DMS153 (cell line): ENCODE results near the gene MED13L.
"Not testable (repeated sequence)": the region's sequence is repeated elsewhere in the genome, so short reads cannot be mapped to it uniquely, and the experiment has no call there.

Experiments used
- DNase-seq: peaks from one replicate; lab custom pipeline; 2025; lab: John Stamatoyannopoulos, UW

The MED13L gene

DNA sequence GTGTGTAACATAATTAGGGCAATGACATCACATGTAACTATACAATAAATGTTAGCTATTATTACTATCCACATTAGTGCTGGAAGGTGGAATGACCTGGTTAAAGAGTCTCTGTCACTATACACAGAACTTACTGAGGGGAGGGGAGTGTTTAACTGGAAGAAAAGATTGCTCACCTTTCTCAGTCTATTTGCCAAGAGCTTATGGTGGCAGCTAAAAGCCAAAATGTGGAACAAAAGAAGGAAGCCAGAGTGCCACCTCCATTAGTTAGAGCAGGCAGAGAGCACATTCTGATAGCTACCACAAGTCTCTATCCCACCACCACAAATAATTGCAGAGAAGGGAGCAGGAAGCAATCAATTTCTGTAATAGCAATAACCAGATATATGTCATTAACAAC is 124.4 kb downstream of the MED13L start:
- DNase-seq = no peak

GRCh38 chr12:116152268-116152667 is 125.2 kb downstream of the MED13L start:
- DNase-seq = no peak

DNA sequence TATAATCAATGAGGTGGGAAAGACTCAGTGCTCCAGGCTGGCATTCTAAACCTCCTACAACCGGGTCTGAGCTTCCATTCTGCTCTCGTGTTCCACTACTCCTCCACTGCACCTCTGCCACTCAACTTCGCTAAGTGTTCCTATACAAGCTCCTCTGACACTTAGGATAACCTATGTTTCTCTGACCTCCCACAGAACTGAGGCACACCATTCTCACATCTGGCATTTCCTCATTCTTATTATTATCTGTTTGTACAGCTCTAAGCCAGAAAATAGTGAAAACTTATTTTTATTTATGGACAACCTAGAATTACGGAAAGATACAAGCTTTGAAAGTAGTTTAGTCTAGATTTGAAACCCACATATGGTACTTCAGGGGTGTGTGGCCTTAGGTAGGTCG is 127.0 kb downstream of the MED13L start:
- no peak for DNase-seq

GRCh38 chr12:116150001-116150400 is 127.5 kb downstream of the MED13L start:
- DNase-seq = no peak

DNA sequence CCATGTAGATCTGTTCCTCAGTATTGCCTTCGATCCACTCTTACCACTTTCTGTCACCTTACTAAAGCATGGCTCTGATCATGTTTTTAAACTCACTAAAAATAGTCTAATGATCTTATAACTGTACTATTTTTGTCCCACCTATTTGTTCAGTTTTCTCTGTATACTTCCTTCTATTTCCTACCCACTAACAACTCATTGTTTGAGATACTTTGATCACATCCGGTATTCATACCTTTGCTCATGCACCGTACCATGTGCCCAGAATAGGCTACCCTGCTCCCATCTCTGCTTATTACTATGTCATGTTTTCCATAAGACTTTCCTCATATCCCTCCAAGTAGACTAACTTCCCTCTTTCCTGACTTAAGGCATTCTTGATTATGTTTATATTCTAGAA is 128.6 kb downstream of the MED13L start:
- no peak for DNase-seq

- no peak for DNase-seq
These were observed 131.1 kb downstream of the MED13L start for GRCh38 chr12:116146386-116146785.

DNA sequence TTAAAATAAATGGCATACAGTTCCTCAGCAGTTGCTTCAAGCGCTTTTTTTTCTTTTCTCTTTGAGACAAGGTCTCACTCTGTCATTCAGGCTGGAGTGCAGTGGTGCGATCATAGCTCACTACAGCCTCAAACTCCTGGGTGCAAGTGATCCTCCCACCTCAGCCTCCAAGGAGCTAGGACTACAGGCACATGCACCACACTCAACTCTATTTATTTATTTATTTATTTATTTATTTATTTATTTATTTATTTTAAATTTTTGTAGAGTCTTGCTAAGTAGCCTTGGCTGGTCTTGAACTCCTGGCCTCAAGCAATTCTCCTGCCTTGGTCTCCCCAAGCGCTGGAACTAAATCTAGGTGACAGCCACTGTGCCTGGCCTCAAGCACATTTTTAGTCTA is 132.0 kb downstream of the MED13L start:
- DNase-seq = no peak

GRCh38 chr12:116144384-116144783 is 133.1 kb downstream of the MED13L start:
- DNase-seq = no peak

- DNase-seq = no peak
These were observed 133.6 kb downstream of the MED13L start for GRCh38 chr12:116143909-116144308.

DNA sequence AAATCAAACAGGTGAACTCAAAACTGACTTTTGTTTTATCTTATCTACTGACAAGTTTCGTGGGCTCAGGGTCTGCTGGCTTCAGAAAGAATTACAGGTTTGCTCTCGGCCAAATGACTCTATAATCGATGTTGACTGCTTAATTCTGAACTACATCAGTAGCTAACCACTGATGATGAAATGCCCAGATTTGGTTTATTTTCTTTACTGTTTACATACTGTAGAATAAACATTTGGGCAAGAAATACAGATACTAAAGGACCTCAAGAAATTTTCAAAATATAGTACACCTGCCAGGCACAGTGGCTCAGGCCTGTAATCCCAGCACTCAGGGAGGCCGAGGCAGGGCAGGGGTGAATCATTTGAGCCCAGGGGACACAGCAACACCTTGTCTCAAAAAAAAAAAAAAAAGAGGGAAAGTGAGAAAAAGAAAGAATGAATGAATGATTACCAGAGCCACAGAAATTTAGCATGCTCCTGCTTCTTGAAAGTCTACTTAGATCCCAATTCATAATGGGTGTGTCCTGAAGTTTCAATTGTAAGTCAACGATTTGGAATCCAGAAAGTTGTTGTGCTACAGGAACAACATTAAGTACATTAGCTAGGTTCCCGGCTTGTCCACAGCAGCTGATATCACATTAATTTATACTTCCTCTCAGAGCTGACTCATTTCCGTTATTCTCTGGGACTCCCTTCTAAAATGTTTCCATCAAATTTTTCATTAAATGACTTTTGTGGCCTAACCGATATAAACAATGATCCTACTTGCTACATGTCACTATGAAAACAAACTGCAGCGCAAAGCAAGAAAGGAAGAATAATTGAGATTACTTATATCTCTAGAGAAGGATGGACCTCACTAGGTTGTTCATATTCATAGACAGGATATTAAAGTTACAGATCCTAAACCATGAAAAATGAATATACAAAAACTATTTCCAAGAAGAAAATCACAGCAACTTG is 134.3 kb downstream of the MED13L start:
- DNase-seq = no peak

GRCh38 chr12:116141833-116142162 is 135.7 kb downstream of the MED13L start:
- no peak for DNase-seq

DNA sequence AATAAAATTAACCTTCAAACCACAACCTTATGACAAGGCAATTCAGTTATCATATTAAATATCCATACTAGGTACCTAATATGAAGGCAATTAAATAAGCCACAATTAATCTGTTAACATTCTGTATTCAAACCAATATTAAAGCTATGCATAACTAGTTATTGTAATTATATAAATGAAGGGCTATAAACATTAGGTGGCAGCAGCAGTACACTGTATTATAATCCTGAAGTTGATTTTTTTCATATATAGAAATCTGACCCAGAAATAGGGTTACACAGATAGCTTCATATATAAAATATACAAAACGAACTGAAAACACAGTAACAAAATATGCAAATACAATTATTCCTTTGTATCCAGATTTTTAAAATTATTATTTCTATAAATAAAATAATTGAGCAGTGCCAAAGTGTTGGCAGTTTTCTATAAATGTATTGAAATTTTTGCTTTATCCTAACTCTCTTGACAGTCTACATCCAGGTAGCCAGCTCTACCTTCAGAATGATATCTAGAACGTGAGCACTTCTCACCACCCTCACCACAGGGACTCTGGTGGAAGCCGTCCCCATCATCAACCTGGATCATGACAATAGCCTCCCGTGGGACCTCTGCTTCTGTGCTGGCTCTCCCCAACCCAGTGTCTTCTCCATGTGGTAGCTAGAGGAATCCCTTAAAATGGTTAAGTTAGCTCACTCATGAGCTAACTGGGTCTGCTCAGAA is 136.2 kb downstream of the MED13L start:
- DNase-seq = no peak

DNA sequence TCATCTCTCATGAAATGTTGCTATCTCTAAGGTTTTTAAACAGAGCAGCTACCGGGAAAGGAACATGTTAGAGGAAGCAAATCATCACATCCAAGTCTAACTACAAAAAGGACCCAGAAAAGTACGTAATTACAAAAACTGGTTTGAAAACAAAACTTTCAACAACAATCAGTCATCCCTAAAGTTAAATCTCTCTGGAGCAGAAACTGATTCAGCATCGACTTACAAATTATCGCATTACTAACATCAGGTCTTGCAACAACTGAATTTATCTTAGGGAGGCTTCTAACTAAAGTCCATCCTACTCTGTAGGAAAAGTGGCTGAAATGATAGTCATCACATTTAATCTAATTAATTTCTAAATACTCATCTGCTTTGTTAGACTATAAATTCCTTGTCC is 137.0 kb downstream of the MED13L start:
- DNase-seq = no peak

GRCh38 chr12:116138781-116139180 is 138.7 kb downstream of the MED13L start:
- no peak for DNase-seq

DNA sequence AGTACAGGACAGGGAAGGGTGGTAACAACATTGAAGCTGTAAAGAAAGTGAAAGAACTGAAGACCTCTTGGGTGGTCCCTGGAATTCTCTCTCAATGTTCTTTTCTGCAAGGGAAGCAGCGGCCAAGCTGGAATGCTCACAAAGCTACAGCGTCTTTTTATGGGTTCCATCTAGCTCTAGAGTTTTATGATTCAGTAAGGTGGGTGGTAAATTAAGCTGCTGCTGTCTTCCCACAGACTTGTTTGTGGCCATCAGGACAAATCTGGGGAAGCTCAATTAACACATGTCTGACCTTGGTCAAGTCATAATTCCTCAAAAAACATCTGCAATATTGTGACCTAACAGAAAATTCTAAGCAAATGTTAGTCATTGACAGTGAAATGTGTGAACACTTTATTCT is 139.1 kb downstream of the MED13L start:
- no peak for DNase-seq

DNA sequence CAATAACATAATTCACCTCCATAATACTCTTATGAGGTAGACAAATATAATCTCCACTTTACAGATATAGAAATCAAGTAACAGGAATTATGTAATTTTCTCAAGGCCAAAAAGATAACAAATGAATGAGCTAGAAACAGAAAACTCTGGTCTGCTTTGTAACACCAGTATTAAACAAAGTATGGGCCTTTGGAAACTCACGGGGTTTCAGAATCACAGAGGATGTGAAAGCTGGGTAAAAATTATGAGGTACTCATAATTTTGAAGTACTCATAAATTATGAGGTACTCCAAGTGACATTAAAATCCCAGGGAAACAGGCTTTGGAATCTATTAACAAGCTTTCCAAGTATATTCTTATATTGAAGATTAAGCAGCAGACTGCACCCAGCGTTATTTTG is 140.2 kb downstream of the MED13L start:
- no peak for DNase-seq

GRCh38 chr12:116136340-116136739 is 141.2 kb downstream of the MED13L start:
- DNase-seq = no peak

GRCh38 chr12:116135209-116135930 is 142.1 kb downstream of the MED13L start:
- peak; percentile 36 for DNase-seq

GRCh38 chr12:116133636-116134214 is 143.8 kb downstream of the MED13L start:
- no peak for DNase-seq

- DNase-seq = no peak
These were observed 144.3 kb downstream of the MED13L start for GRCh38 chr12:116133149-116133548.

- not testable (repeated sequence) for DNase-seq
These were observed 145.5 kb downstream of the MED13L start for GRCh38 chr12:116131987-116132386.

GRCh38 chr12:116131176-116131575 is 146.3 kb downstream of the MED13L start:
- DNase-seq = no peak
